ENCODE data around the gene PAX8.

The PAX8 gene

GRCh38 chr2:113278073-113278741 is 514 bp downstream of the PAX8 start:
- Histone ChIP-seq H2AFZ (ENCODE audit: low read length) (no peak overlapping the region), H3K79me1 (ENCODE audit: low read depth, low read length) (no peaks in the 10 kb centered on the region), H3K4me3 (ENCODE audit: low read length in 2 of 2) (peak overlapping the region in 1 of 2 donors; percentile 68), H2BK12ac (ENCODE audit: low read length) (peak overlapping the region; percentile 82), H3K4me1 (ENCODE audit: control insufficient read depth in 2 of 2, insufficient read depth in 1 of 2, low read depth in 1 of 2, low read length in 2 of 2) (peaks cover 3 to 9% of the 10 kb centered on the region in 2 donors), H3K27me3 (ENCODE audit: control insufficient read depth in 3 of 3, insufficient read depth in 3 of 3, low read depth in 1 of 3, low read length in 3 of 3) (peaks cover 4 to 63% (median 7%) of the 10 kb centered on the region in 3 experiments), H3K4me2 (ENCODE audit: insufficient read depth, low read length, poor library complexity, severe bottlenecking) (peak overlapping the region; percentile 95), H3K14ac (ENCODE audit: low read length) (no peak overlapping the region), H3K23ac (ENCODE audit: low read depth, low read length, poor library complexity) (peak overlapping the region; percentile 3), H3K9me3 (replicated peaks in 1 of 2; ENCODE audit: control insufficient read depth in 2 of 2, insufficient read depth in 1 of 2, low read depth in 1 of 2, low read length in 2 of 2) (peaks cover 0 to 24% of the 10 kb centered on the region in 2 donors), H3K36me3 (replicated peaks in 1 of 2; ENCODE audit: control insufficient read depth in 2 of 2, insufficient read depth in 2 of 2, low read length in 2 of 2) (no peaks in the 10 kb centered on the region), H3K4ac (ENCODE audit: low read length) (no peak overlapping the region), H2BK120ac (ENCODE audit: low read depth, low read length) (no peak overlapping the region), H2AK5ac (ENCODE audit: low read depth, low read length) (peak overlapping the region; percentile 59), H3K9ac (ENCODE audit: low read depth, low read length, poor library complexity) (peak overlapping the region; percentile 81), H2BK15ac (ENCODE audit: low read length) (peak overlapping the region; percentile 97), H2BK5ac (ENCODE audit: low read length) (peak overlapping the region; percentile 58), H3K18ac (ENCODE audit: low read length) (peak overlapping the region; percentile 93), H4K91ac (ENCODE audit: low read depth, low read length, poor library complexity) (no peak overlapping the region), H4K8ac (ENCODE audit: low read depth, low read length) (no peak overlapping the region), H3K27ac (replicated peaks; ENCODE audit: low read length) (no peak overlapping the region)
- no CpG with 5 or more reads among the region's 49 CpGs for WGBS, 2 donors (ENCODE audit: extremely low coverage in 2 of 2, insufficient read length in 2 of 2, insufficient replicate concordance in 1 of 2)
- DNase-seq (ENCODE audit: low spot score) = peak; percentile 35

- H2AFZ ChIP-seq (ENCODE audit: low read length) = no peak overlapping the region
- H3K4me2 ChIP-seq (ENCODE audit: insufficient read depth, low read length, poor library complexity, severe bottlenecking) = peak overlapping the region; percentile 95
- peaks cover 0 to 24% of the 10 kb centered on the region in 2 donors for H3K9me3 ChIP-seq (replicated peaks in 1 of 2; ENCODE audit: control insufficient read depth in 2 of 2, insufficient read depth in 1 of 2, low read depth in 1 of 2, low read length in 2 of 2)
- H3K27ac ChIP-seq (replicated peaks; ENCODE audit: low read length) = no peak overlapping the region
- no peaks in the 10 kb centered on the region for H3K79me1 ChIP-seq (ENCODE audit: low read depth, low read length)
- WGBS, 2 donors (ENCODE audit: extremely low coverage in 2 of 2, insufficient read length in 2 of 2, insufficient replicate concordance in 1 of 2) = no CpG with 5 or more reads among the region's 56 CpGs
- H3K4ac ChIP-seq (ENCODE audit: low read length) = no peak overlapping the region
- H4K91ac ChIP-seq (ENCODE audit: low read depth, low read length, poor library complexity) = no peak overlapping the region
- H3K14ac ChIP-seq (ENCODE audit: low read length) = no peak overlapping the region
- H4K8ac ChIP-seq (ENCODE audit: low read depth, low read length) = peak overlapping the region; percentile 79
- H3K36me3 ChIP-seq (replicated peaks in 1 of 2; ENCODE audit: control insufficient read depth in 2 of 2, insufficient read depth in 2 of 2, low read length in 2 of 2) = no peaks in the 10 kb centered on the region
- H3K4me3 ChIP-seq (ENCODE audit: low read length in 2 of 2) = peak overlapping the region in 1 of 2 donors; percentile 68
- H2BK15ac ChIP-seq (ENCODE audit: low read length) = peak overlapping the region; percentile 84
- peaks cover 4 to 65% (median 7%) of the 10 kb centered on the region in 3 experiments for H3K27me3 ChIP-seq (ENCODE audit: control insufficient read depth in 3 of 3, insufficient read depth in 3 of 3, low read depth in 1 of 3, low read length in 3 of 3)
- no peak overlapping the region for H2AK5ac ChIP-seq (ENCODE audit: low read depth, low read length)
- H3K23ac ChIP-seq (ENCODE audit: low read depth, low read length, poor library complexity) = peak overlapping the region; percentile 12
- peak overlapping the region; percentile 93 for H3K18ac ChIP-seq (ENCODE audit: low read length)
- H2BK5ac ChIP-seq (ENCODE audit: low read length) = peak overlapping the region; percentile 58
- peaks cover 0 to 9% of the 10 kb centered on the region in 2 donors for H3K4me1 ChIP-seq (ENCODE audit: control insufficient read depth in 2 of 2, insufficient read depth in 1 of 2, low read depth in 1 of 2, low read length in 2 of 2)
- DNase-seq (ENCODE audit: low spot score) = peak; percentile 47
- H2BK12ac ChIP-seq (ENCODE audit: low read length) = peak overlapping the region; percentile 82
- no peak overlapping the region for H2BK120ac ChIP-seq (ENCODE audit: low read depth, low read length)
- peak overlapping the region; percentile 87 for H3K9ac ChIP-seq (ENCODE audit: low read depth, low read length, poor library complexity)
Measured at GRCh38 chr2:113277474-113278072, 1.1 kb downstream of the PAX8 start.

GRCh38 chr2:113276761-113277425 is 1.8 kb downstream of the PAX8 start:
- Histone ChIP-seq H3K9me3 (replicated peaks in 1 of 2; ENCODE audit: control insufficient read depth in 2 of 2, insufficient read depth in 1 of 2, low read depth in 1 of 2, low read length in 2 of 2) (peaks cover 0 to 24% of the 10 kb centered on the region in 2 donors), H3K4me1 (ENCODE audit: control insufficient read depth in 2 of 2, insufficient read depth in 1 of 2, low read depth in 1 of 2, low read length in 2 of 2) (peaks cover 0 to 11% of the 10 kb centered on the region in 2 donors), H3K18ac (ENCODE audit: low read length) (peak overlapping the region; percentile 93), H3K14ac (ENCODE audit: low read length) (no peak overlapping the region), H3K36me3 (replicated peaks in 1 of 2; ENCODE audit: control insufficient read depth in 2 of 2, insufficient read depth in 2 of 2, low read length in 2 of 2) (no peaks in the 10 kb centered on the region), H4K8ac (ENCODE audit: low read depth, low read length) (no peak overlapping the region), H3K4me3 (ENCODE audit: low read length in 2 of 2) (peak overlapping the region in 1 of 2 donors; percentile 68), H3K79me1 (ENCODE audit: low read depth, low read length) (no peaks in the 10 kb centered on the region), H3K27me3 (ENCODE audit: control insufficient read depth in 3 of 3, insufficient read depth in 3 of 3, low read depth in 1 of 3, low read length in 3 of 3) (peaks cover 4 to 68% (median 7%) of the 10 kb centered on the region in 3 experiments), H3K27ac (replicated peaks; ENCODE audit: low read length) (no peak overlapping the region), H2BK12ac (ENCODE audit: low read length) (peak overlapping the region; percentile 12), H4K91ac (ENCODE audit: low read depth, low read length, poor library complexity) (no peak overlapping the region), H3K9ac (ENCODE audit: low read depth, low read length, poor library complexity) (no peak overlapping the region), H2BK120ac (ENCODE audit: low read depth, low read length) (no peak overlapping the region), H2BK5ac (ENCODE audit: low read length) (no peak overlapping the region), H2AFZ (ENCODE audit: low read length) (no peak overlapping the region), H3K4ac (ENCODE audit: low read length) (no peak overlapping the region), H3K4me2 (ENCODE audit: insufficient read depth, low read length, poor library complexity, severe bottlenecking) (peak overlapping the region; percentile 95), H3K23ac (ENCODE audit: low read depth, low read length, poor library complexity) (no peak overlapping the region), H2AK5ac (ENCODE audit: low read depth, low read length) (no peak overlapping the region), H2BK15ac (ENCODE audit: low read length) (peak overlapping the region; percentile 84)
- no CpG with 5 or more reads among the region's 41 CpGs for WGBS, 2 donors (ENCODE audit: extremely low coverage in 2 of 2, insufficient read length in 2 of 2, insufficient replicate concordance in 1 of 2)
- DNase-seq (ENCODE audit: low spot score) = peak; percentile 48
